Kidney (tissue), 14 donors: Measurements from ENCODE around the gene SAFB. TPM values are rescaled to one million over a fixed set of nuclear protein-coding genes. Genes with fewer than 3 reads are reported as not detected.

Experiments used
- DNase-seq, 5 donors: peaks; one replicate each; pipeline ENCODE4 v3.0.0-alpha.2; 2013 to 2020
- FAIRE-seq: peaks from 2 replicates; lab custom pipeline; 2012; peaks lifted over from hg19 to GRCh38; lab: Jason Lieb, UNC
- H3K27ac ChIP-seq, 2 donors: one replicate each; pipeline ENCODE4 v1.7.0; 2013; ENCODE audit warnings: low read depth in 2 of 2, low read length in 2 of 2, inconsistent platforms in 1 of 2
- H3K27me3 ChIP-seq: one replicate; pipeline ENCODE4 v1.7.1; 2013; ENCODE audit warnings: low read length, inconsistent platforms; ENCODE audit not compliant: control insufficient read depth, insufficient read depth
- H3K36me3 ChIP-seq, 3 donors: one replicate each; pipeline versions ENCODE4 v1.7.0 to v1.7.1; 2013; ENCODE audit warnings: low read length in 3 of 3, control low read depth in 1 of 3, inconsistent platforms in 1 of 3; ENCODE audit not compliant: insufficient read depth in 3 of 3, control insufficient read depth in 2 of 3
- H3K4me1 ChIP-seq, 3 donors: one replicate each; pipeline versions ENCODE4 v1.7.0 to v1.7.1; 2013; ENCODE audit warnings: low read length in 3 of 3, inconsistent platforms in 1 of 3, low read depth in 1 of 3; ENCODE audit not compliant: control insufficient read depth in 2 of 3, insufficient read depth in 2 of 3
- H3K4me3 ChIP-seq, 3 donors: one replicate each; pipeline versions ENCODE4 v1.7.0 to v1.8.1; 2013; ENCODE audit warnings: low read length in 3 of 3, control low read depth in 1 of 3, inconsistent platforms in 1 of 3
- H3K9ac ChIP-seq, 3 donors: one replicate each; pipeline versions ENCODE4 v1.7.0 to v1.7.1; 2013; ENCODE audit warnings: low read length in 3 of 3, control low read depth in 1 of 3, inconsistent platforms in 1 of 3
- H3K9me3 ChIP-seq, 3 donors: one replicate each; pipeline versions ENCODE4 v1.7.0 to v1.7.1; 2013; ENCODE audit warnings: low read length in 3 of 3, control low read depth in 1 of 3, inconsistent platforms in 1 of 3; ENCODE audit not compliant: control insufficient read depth in 2 of 3, insufficient read depth in 1 of 3
- intact Hi-C: fragments of 100-400 bp; cut with DNase I; formaldehyde crosslinking; loops from one replicate; pipeline ENCODE4 v1.11.1; 2022
- polyA plus RNA-seq: library from polyadenylated mRNA; stranded (reverse); fragments of 350-450 nt; fragmentation: Illumina TruSeq; extraction: RNeasy Lipid Tissue Mini Kit (QIAGEN cat#74804); gene quantifications from one replicate; pipeline ENCODE4 v1.2.3, GENCODE V29; 2014; ENCODE audit warnings: low read depth, low replicate concordance; ENCODE audit not compliant: insufficient read depth
- total RNA-seq: library from RNA; stranded (reverse); fragmentation: NEBNext Ultra II Directional; extraction: Animal tissue kit (Norgen Biotek cat#: 25700); gene quantifications from one replicate; pipeline ENCODE4 v1.2.1, GENCODE V29; 2021
- TF ChIP-seq, protein P1 (sequence below): IDR thresholded peaks from 3 replicates; pipeline ENCODE4 v1.5.1; 2012; ENCODE audit warnings: mild to moderate bottlenecking, moderate library complexity, borderline replicate concordance; ENCODE audit not compliant: insufficient read depth; ENCODE audit errors: extremely low read depth
- donor health status: control.
- donor health status: control.
- donor health status: control.
- donor health status: control.
- donor health status: control.
- donor health status: DM: yes; HTN: yes; CAD: no.
- donor health status: Normal renal cell carcinoma (clear cell type).

SAFB gene
- total and polyA plus RNA-seq, 2 donors from 2014 or later, result 35.0 to 88.6 TPM

DNA sequence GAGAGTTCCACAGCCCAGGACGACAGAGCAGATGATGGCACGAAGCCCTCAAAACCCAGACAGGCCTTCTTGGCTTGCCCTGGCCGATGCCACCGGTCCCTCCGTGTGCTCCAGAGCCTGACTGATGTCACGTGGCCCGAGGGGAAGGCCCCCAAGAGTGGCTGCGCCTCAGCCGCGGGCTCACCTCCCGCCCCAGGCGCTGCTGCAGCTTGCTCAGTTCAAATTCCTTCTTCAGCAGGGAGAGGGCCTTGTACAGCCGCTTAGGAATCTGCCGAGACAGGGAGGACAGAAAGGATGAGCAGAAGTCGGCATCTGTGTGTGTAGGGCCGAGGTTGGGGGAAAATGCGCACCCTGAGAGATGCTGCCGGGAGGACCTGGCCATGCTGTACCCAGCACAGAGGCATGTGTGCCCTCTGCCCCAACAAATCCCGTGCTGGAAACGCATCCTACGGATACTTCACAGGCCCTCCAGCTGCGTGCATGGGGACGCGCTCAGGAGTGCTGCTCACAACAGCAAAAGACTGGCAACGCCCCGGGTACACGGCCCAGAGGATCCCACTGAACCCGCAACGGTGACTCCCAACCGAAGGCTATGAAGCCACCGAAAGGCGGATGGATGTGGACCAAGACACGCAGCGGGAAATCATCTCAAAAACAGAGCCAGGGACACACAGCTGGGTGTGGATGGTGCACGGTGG lies 84.1 kb downstream of the SAFB start:
- Histone ChIP-seq H3K27me3 (no peaks in the 10 kb centered on the region), H3K36me3 (peaks cover 0 to 25% (median 17%) of the 10 kb centered on the region in 3 donors)
- intact Hi-C loops, result no loop called here

DNA sequence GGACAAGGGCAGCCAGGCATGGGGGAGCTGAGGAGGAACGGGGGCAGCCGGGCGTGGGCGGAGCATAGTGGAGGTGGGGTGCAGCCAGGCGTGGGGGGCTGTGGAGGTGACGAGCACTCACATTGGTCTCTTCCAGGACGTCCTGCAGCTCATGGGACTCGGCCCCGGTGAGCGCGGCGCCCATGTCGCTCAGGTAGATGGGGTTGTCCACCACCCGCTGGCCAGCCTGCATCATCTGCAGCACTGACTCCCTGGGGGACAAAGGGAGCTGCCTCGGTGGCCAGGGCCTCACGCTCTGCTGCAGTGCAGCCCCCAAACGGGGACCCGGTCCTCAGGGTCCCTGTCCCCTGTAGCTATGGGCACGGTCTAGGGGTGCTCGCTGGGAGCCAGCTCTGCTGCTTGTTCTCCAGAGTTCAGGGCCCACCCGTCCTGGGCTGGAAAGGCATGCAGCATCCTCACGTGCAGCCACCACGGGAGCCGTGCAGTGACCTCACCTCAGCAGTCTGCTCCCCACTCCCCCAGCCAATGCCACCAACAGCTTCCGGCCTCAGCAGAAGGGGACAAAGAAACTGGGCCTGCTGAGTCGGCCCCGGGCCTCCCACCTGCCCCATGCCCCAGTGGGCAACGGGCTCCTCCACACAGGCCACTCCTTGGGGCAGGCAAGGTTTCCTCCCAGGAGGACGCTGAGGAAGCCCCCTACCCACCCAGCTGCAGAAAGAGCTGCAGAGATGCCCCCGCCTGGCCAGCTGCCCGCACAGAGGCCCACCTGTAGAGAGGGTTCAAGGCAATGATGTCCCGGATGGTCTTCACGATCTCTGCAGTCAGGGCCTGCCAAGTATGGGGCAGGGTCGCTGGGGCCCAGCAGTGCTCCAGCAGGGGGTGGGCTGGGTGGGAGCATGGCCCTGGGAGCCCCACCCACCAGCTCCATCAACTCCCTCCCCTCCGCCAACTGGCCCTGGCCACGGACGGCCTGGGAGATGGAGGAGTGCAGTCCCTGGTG lies 85.0 kb downstream of the SAFB start:
- no peak for FAIRE-seq
- peak in 1 of 5 donors; percentile 27 for DNase-seq
- TF ChIP-seq, protein P1, sequence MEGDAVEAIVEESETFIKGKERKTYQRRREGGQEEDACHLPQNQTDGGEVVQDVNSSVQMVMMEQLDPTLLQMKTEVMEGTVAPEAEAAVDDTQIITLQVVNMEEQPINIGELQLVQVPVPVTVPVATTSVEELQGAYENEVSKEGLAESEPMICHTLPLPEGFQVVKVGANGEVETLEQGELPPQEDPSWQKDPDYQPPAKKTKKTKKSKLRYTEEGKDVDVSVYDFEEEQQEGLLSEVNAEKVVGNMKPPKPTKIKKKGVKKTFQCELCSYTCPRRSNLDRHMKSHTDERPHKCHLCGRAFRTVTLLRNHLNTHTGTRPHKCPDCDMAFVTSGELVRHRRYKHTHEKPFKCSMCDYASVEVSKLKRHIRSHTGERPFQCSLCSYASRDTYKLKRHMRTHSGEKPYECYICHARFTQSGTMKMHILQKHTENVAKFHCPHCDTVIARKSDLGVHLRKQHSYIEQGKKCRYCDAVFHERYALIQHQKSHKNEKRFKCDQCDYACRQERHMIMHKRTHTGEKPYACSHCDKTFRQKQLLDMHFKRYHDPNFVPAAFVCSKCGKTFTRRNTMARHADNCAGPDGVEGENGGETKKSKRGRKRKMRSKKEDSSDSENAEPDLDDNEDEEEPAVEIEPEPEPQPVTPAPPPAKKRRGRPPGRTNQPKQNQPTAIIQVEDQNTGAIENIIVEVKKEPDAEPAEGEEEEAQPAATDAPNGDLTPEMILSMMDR, result no peak

More for the DNA sequence above, 84.1 kb downstream of the SAFB start:
- DNase-seq (no peak), FAIRE-seq (no peak)
- H3K27ac ChIP-seq, result no peak overlapping the region
- no peak overlapping the region for H3K4me3 ChIP-seq
- no peaks in the 10 kb centered on the region for H3K9me3 ChIP-seq
- H3K9ac ChIP-seq, result no peak overlapping the region
- TF ChIP-seq, protein P1, result no peak
- no peaks in the 10 kb centered on the region for H3K4me1 ChIP-seq

DNA sequence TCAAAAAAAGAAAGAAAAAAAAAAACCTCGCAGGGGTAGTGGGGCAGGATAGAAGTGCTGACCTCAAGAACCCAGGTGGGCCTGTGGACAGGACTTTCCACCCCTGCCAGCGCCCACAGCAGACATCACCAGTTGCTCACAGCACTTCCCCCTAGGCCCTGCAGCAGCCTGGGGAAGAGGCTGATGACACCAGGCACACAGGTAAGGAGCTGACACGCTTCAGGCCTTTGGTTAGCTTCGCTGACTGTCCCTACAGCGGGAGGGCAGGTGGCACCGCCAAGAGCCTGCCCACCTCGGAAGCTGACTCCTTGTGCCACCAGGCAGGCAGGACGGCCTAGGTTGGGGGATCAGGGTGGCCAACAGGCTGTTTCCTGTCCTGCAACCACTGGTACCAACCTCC lies 88.1 kb downstream of the SAFB start:
- no peak for DNase-seq
- no peaks in the 10 kb centered on the region for H3K4me1 ChIP-seq
- intact Hi-C loops, result no loop called here
- peaks cover 0 to 31% (median 10%) of the 10 kb centered on the region in 3 donors for H3K36me3 ChIP-seq
- no peak overlapping the region for H3K4me3 ChIP-seq
- H3K27me3 ChIP-seq, result no peaks in the 10 kb centered on the region
- TF ChIP-seq, protein P1, result no peak
- H3K9ac ChIP-seq, result no peak overlapping the region
- no peak for FAIRE-seq
- no peaks in the 10 kb centered on the region for H3K9me3 ChIP-seq
- no peak overlapping the region for H3K27ac ChIP-seq

More for the DNA sequence above, 85.0 kb downstream of the SAFB start:
- intact Hi-C loops, result no loop called here
- Histone ChIP-seq H3K9ac (no peak overlapping the region), H3K4me3 (no peak overlapping the region), H3K27me3 (no peaks in the 10 kb centered on the region), H3K4me1 (no peaks in the 10 kb centered on the region), H3K27ac (no peak overlapping the region), H3K9me3 (no peaks in the 10 kb centered on the region), H3K36me3 (peaks cover 0 to 31% (median 21%) of the 10 kb centered on the region in 3 donors)
